GM18502 (cell line): ENCODE data around the gene ZNF581.
A peak's percentile ranks its signal among the peaks of the same experiment; 100 is the strongest.

ENCODE experiments used
- ATAC-seq: cut with Tn5 transposase; IDR thresholded peaks from one replicate; pipeline ENCODE4 v1.9.1; 2021; ENCODE audit warnings: mild to moderate bottlenecking; ENCODE audit not compliant: unreplicated experiment, poor library complexity

ZNF581 gene

DNA sequence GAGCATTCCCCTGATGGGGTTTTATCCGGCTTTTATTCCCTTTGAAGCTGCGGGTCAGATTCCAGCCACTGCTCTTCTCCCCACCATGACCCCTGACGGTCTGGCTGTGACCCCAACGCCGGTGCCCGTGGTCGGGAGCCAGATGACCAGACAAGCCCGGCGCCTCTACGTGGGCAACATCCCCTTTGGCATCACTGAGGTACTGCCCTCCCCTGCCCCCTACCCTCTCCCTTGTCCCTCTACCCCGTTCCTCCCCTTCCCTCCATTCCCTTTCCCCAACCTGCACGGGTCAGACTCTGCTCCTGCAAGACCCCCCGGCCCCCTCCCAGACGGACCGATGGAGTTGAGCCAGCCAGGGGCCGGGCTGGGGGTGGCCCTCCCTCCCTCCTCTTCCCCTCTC is 17.5 kb downstream of the ZNF581 start:
- no peak for ATAC-seq

- ATAC-seq, result no peak
These were observed 18.4 kb downstream of the ZNF581 start for GRCh38 chr19:55661826-55662225.

GRCh38 chr19:55663846-55664536 is 20.5 kb downstream of the ZNF581 start:
- no peak for ATAC-seq

DNA sequence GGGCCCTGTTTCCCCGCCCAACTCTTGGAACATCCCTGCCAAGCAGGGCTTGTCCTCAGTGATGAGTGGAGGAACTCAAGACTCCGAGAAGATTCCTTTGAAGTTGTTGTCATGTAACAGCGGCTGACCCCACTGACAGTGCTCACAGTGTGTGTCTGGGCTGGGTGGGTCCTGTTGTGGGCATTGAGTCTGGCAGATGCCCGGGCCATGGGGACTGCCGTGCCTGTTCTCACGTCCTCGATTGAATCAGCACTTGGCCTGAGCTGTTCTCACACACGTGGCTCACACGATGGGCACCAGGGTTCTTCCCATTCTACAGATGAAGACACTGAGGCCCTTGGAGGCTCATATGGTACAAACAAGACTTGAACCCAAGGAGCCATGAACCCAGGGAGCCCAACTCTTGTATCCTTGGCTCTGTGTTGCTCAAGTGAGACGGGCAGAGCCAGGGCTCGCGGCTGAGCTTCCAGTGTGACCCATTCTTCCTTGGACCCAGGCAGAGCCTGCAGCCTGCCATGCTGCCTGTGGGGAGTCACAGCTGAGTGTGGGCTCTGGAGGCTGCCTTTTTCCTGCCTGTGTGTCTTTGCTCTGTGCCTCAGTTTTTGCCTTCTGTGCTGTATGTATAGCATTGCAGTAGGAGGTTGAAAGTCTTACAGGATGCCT is 23.0 kb downstream of the ZNF581 start:
- ATAC-seq, result no peak

DNA sequence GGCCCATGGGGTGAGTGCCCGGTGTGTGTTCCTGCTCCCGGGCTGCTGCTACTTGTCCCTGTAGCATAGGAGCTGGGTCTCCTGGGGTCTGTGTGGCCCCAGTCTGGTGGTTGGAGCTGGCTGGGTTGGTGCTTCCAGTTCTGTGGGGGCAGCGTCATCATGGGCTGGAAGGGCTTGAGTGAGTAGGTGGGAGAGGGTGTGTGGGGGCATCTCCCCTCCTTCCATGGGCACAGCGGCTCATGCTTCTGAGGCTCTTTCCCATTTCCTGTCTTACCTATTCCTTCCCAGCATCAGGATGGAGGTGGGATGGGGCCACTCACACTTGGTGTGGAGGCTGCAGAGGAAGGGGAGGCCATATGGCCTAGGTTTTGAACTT is 23.5 kb downstream of the ZNF581 start:
- ATAC-seq, result no peak

- no peak for ATAC-seq
These were observed 24.1 kb downstream of the ZNF581 start for GRCh38 chr19:55667511-55667910.

DNA sequence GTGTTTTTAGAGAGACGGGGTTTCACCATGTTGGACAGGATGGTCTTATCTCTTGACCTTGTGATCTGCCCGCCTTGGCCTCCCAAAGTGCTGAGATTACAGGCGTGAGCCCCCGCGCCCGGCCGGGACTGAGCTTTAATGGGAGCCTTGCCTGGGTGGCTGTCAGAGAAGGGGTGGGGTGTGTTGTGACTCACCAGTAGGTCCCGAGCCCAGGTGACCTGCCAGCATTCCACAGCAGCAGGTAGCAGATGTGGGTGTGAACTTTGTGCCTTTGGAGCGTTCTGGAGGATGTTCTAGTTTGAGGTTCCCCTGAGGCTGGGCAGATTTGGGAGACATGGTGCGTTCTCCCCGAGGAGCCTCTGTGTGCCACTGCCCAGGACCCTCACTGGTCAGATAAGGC is 24.5 kb downstream of the ZNF581 start:
- no peak for ATAC-seq

GRCh38 chr19:55668603-55669348 is 25.3 kb downstream of the ZNF581 start:
- no peak for ATAC-seq

GRCh38 chr19:55669418-55670279 is 26.2 kb downstream of the ZNF581 start:
- ATAC-seq, result no peak

- ATAC-seq, result no peak
These were observed 27.0 kb downstream of the ZNF581 start for GRCh38 chr19:55670280-55671053.

DNA sequence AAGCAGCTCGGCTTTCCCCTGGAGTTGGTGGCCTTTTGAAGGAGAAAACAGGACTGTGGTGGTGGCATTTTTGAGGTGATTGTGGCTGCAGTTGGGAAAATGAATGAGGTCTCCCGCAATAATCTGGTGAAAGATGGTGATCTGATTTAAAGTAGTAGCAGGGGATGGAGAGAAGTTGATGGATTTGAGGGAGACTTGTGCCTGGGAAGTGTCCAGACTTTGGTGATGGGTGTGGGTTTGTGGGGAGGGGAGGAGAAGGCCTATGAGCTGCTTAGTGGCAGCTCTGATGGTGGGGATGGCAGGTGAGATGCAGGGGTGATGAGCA is 27.6 kb downstream of the ZNF581 start:
- no peak for ATAC-seq

- ATAC-seq, result no peak
These were observed 29.0 kb downstream of the ZNF581 start for GRCh38 chr19:55672418-55672817.

DNA sequence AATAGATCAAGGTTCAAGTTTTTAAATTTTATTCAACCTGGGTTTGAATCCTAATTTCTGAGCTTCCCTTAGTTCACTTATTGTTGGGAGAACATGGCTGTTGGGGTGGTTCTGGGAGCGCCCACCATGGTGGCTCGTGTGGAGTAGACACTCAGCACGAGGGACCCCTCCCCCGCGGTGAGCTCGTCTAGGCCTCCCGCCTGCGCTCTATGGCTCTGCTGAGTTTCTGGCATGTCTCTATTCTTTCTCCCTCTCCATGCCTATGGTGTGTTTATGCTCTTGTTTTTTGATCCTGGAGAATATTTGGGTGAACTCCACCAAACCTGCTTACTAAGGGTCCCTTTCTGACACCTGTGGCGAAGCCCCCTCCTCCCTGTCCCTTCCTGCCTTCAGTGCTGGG is 30.0 kb downstream of the ZNF581 start:
- ATAC-seq, result no peak

DNA sequence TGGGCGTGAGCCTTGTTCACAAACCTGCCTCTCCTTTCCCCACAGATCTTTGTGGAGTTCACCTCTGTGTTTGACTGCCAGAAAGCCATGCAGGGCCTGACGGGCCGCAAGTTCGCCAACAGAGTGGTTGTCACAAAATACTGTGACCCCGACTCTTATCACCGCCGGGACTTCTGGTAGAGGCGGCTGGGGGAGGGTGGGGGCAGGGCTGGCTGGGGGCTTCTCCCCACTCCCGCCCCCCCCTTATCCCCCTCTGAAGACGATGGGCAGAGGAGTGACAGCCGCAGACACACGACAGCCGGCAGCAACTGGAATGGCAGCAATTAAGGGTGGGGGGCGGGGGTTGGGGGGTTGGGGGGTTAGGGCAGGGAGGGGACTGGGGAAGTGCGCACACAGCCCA is 30.4 kb downstream of the ZNF581 start:
- ATAC-seq, result no peak

- ATAC-seq, result no peak
These were observed 31.0 kb downstream of the ZNF581 start for GRCh38 chr19:55674459-55674840.

DNA sequence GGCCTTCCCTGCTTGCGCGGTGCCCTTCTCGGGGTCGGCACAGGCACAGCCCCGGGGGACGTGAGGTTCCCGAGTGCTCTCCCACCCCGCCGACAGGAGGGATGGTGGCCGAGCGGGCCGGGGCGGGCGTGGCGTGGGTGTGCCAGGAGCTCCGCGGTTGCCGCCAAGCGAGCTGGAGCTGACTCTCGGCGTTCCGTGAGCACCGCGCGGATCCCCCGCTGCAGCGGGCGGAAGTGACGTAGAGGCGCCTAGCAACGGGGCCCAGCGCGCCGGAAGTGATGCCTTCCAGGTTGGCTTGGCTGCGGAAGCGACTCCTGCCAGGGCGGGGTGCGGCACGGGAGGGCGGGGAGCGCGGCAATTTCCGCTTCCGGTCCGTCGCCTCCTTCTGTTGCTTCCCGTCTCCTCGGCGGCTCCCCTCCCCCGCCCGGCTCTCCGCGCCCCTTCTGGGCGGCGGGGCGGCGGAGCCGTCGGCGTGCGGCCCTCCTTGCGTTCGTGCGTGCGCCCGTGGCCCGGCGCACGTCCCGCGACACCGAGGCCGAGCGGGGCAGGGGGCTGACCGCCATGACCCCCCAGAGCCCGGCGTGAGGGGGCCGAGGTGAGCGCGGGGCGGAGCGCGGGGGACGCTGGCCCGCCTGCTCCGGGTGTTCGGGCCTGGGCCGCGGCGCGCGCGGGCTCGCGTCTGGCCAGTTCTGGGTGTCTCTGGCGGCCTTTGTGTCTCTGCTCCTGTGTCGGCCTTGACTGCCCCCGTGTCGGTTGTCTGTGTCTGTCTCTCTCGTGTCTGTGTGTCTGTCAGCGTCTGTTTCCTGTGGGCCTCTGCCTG is 31.6 kb downstream of the ZNF581 start, which contains the start of gene EPN1:
Gene EPN1 (plus strand): TSS at position 386 of the 820 bp plus-strand sequence. CDS start 3,402 bp downstream, outside the sequence.
- peak; percentile 67 for ATAC-seq

DNA sequence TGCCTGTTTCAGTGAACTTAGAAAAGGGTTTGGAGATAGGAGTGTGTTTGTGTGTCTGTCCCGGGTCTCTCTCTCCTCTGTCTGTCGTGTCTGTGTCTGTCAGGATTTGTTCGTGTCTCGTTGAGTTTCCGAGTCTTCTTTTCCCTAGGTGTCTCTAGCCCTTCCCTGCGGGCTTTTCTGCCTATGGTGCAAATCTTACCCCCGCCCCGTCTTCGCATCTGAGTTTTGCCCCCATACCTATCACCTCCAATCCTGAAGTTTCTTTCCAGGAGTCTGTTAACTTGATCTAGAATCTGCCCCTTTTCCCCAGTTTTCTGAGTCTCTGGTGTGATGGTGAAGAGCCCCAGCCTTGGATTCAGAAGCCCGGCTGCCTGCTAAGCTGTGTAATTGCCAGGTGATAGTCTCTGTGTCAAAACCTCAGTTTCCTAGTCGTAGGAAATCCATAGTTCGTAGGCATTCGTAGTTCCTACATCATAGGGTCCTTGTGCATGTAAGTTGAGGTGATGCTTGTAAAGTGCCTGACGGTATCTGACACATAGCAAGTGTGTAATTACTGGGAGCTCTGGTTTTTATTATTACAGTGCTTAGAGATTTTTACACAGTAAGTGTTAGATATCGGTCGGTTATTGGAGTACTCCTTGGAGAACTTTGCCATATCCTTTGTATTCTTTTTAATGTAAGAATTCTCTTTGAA is 32.4 kb downstream of the ZNF581 start:
- ATAC-seq, result no peak

- ATAC-seq, result no peak
These were observed 32.9 kb downstream of the ZNF581 start for GRCh38 chr19:55676383-55676782.
